Measurements from ENCODE around the gene PTPRD.

PTPRD gene

DNA sequence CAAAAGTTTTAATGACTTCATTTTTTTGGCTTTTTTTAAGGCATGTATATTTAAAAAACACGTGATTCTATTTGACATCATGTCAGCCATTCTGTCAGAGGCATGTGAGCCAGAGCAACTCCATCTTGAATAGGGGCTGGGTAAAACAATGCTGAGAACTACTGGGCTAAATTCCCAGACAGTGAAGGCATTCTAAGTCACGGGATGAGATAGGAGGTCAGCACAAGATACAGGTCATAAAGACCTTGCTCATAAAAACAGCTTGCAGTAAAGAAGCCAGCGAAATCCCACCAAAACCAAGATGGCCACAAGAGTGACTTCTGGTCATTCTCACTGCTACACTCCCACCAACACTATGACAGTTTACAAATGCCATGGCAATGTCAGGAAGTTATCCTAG is 1812.6 kb downstream of the PTPRD start:
- no peak for DNase-seq

- DNase-seq, result no peak
These were observed 1813.2 kb downstream of the PTPRD start for GRCh38 chr9:8799615-8800014.

DNA sequence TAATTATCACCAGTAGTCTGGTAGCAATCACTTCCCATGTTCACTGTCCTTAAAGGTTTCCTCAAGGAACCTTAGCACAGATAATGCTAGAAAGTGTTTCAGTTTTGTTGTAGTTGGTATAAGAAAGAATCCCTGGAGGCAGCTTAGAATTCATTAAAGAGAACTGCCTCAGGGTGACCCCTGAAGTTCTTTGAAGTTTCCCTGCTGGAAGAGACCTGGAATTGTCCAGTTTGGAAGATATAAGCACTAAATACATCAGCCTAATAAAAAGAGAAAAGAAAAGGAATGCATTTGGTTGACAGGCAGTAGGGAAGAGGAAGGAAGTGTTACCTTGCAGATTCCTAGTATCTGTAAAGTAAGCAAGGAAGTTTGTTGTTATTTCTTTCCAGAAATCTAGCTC is 1813.6 kb downstream of the PTPRD start:
- no peak for DNase-seq

- DNase-seq, result no peak
These were observed 1828.0 kb downstream of the PTPRD start for GRCh38 chr9:8784838-8785237.

DNA sequence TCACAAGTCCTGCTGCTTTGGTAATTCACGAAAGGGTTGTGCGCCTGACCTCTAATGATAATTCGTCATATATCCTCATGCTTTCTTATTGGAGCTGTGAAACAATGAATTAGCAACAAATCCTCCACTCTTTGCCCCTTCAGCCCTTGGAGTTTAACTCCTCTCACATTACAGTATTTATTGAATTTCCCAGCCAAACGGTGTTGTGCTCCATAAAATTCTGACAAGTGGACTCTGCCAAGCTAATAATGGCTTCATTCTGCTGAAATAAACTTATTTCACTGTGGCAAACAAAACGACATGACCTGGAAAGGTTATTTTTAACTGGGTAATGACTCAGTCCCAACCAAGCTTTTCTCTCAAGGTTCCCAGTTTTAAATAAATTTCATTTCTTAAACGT is 1828.9 kb downstream of the PTPRD start:
- DNase-seq, result no peak

DNA sequence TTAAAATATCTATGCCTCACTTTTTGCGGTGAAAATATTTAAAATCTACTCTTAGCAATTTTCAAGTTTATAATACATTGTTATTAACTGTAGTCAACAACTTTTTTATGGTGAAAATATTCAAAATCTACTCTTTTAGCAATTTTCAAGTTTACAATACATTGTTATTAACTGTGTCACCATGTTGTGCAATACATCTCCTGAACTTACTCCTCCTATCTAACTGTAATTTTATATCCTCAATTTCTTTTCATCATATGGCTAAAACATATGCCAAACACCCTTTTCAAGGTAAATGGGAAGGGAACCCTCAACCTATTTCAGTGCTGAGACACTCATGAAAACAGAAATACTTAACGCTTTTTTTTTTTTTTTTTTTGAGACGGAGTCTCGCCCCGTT is 1830.6 kb downstream of the PTPRD start:
- no peak for DNase-seq

GRCh38 chr9:8781458-8781857 is 1831.3 kb downstream of the PTPRD start:
- DNase-seq, result no peak

DNA sequence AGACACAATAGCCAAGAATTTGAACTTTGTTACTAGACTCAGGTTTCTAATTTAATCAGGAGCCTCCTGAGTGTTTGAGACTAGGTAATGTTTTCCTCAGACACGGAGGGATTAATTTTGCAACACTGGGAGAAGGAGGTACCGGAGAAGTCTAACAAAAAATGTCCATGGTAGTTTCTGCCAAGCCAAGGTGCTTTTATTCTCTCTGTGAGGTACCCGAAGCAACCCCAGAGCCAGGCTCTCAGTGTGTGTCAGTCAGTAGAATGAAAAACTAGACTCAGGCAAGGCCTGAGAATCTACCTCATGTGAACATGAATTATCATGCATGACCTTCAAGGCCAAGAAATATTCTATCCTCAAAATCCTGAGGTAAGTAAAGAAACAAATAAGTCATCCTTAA is 1832.4 kb downstream of the PTPRD start:
- no peak for DNase-seq

- no peak for DNase-seq
These were observed 1833.3 kb downstream of the PTPRD start for GRCh38 chr9:8779478-8779877.

DNA sequence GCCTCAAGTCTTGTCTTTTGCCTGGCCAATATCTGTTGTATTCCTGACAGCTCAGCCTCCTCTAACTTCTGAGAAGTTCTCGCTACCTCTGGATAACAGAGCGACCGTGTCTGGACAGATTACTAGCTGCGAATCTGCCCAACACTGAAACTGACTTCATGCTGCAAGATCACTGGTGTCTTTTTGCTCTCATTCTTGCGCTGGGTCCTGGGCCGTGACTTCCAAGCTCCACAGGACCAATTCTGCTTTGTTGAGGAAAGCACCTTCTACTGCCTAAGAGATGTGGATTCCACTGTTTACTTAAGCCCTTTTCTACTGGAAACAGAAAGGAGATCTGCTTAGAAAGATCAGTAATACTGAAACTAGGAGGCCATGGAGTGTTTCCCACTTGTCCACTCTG is 1834.4 kb downstream of the PTPRD start:
- DNase-seq, result peak; percentile 7

DNA sequence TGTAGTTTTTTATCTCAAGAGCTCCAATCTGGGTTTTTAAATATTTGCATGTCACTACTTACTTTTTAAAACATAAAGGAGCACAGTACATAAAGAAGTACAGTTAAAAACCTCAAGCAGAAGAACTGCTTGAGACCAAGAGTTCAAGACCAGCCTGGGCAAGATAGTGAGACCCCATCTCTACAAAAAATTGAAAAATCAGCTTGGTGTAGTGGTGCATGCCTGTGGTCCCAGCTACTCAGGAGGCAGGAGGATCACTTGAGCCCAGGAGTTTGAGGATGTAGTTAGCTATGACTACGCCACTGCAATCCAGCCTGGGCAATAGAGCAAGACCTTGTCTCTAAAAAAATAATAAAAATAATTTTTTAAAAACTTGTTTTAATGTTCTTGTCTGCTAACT is 1840.5 kb downstream of the PTPRD start:
- DNase-seq, result no peak

GRCh38 chr9:8769153-8769552 is 1843.6 kb downstream of the PTPRD start:
- DNase-seq, result no peak

DNA sequence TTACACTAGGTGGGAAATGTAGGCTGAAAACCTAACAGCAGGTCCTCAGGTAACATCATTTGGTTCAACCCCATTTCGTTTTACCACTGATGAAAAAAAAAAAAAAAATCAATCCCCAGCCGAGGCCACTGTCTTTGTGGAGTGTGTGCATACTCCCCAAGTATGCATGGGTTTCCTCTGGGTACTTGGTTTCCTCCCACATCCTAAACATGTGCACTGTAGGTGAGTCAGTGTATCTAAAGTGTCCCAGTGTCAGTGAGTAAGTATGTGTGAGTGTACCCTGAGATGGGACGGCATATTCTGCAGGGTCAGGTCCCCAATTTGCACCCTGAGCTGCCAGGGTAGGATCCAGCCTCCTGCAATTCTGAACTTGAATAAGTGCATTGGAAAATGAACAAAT is 1846.7 kb downstream of the PTPRD start:
- no peak for DNase-seq

DNA sequence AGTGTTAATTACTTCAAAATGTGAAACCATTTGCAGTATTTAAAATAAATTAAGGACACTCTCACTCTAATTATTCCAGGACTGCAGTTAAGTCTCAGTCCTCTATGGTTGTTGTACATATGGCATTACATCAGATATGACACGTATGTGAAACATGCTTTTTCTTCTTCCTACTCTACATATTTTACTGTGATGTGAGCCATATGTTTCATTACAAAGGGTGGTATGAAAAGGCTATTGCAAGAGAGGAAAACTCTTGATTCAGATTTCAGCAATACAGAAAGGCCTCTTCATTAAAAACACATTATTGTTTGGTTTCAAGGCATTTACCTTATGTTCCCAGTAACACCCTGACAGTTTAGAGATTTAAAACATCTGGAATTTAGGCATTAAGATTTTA is 1848.8 kb downstream of the PTPRD start:
- DNase-seq, result no peak

DNA sequence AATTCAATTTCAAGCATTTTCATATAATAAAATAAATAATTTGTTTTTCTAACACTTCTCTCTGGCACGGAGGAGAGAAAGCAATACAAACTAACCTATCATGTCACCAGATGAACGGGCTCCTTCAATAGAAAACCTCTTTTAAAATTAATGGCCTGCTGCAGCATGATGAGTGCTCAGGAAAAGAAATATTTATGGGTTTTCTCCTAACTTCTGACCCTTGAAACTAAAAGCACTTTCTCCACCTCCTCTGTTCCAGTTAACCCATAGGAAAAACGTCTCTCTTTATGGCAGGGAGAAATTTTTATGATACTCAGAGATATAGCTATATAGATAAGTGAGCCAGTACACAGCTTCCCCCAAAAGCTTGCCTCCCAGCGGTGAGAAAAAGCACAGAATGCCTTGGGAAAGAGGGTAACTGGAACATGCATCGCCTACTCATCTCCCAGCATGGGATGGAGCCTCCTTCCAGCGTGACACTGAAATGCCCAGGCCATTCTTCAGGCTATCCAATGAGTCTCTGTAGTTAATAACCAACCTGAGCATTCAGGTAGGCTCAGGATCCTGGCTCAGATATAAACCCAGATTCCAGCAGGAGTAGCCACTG is 1850.2 kb downstream of the PTPRD start:
- no peak for DNase-seq

GRCh38 chr9:8760000-8760767 is 1852.6 kb downstream of the PTPRD start:
- DNase-seq, result peak; percentile 26

DNA sequence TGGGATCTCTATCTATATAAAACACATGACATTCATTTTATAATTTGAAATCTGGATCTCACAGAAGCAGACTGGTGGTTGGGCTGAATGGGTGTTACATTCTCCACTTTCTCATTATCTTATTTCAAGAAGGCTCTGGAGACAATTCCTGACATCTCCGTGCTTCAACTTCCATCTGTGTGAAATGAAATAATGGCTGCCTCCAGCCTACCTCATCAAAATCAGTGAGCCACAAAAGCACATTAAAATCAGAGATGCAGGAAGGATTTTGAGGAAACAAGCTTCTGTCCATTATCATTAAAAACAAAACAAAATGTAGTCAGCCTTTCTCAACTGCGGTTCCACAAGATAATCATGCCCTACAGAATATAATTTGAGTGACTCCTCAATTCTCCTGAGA is 1854.9 kb downstream of the PTPRD start:
- DNase-seq, result no peak

- no peak for DNase-seq
These were observed 1858.1 kb downstream of the PTPRD start for GRCh38 chr9:8754751-8755150.

DNA sequence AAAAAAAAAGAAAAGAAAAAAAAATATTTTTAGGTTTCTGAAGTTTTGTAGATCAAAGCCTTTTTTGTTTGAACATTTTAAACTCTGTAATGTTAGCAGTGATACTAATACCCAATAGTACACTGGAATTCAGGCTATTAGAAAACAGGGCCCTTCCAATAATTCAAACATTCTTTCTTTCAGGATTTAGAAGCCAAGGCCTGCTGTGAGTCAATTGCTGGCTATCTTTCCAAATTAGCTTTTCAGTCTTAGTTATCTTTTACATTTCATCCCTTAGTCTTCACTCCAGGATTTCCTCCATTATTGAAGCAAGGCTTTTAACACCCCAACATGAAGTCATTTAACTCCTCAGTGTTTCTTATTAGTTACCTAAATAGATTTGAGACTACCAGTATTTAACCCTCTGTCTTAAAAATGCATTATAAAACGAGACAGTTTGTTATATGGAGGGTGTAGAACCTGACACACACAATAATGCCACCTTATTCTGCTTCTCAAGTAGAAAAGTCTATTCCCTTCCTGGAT is 1861.3 kb downstream of the PTPRD start:
- DNase-seq, result no peak

- DNase-seq, result no peak
These were observed 1862.2 kb downstream of the PTPRD start for GRCh38 chr9:8750639-8751051.

DNA sequence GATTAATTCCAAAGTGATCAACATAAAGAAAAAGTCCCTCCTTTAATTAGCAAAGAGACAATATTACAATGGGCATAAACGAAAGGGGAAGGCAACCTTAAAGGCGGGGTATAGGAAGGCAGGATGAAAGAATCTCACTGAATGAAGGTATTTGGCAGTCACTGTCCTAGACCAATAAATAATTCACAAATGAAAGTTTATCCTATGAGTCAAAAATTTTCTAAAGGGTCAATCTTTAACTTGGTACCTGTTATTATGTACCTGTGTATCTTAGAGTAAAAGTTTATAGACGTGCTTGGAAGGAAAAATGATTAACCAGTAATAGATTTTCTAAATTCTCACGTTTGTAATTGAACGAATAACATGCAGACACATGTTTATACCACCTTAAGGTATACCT is 1867.5 kb downstream of the PTPRD start:
- no peak for DNase-seq

DNA sequence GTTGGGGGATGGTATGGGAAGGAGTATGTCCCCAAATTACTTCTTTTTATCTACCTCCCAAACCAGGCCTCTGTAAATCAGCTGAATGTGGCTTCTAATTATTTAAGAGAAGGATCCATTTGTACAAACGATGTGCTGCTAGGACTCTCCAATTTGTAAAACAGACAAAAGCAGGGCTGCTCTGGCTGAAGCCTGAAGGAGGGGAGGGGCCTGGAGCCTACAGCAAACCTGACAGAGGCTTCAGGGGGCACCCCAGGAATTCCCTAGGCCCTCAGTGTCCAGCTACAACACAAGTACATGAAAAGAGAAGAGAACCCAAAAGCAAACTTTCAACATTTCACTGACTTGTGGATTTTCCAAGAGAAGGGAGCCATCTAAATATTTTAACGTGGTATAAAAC is 1873.9 kb downstream of the PTPRD start:
- DNase-seq, result no peak

GRCh38 chr9:8736805-8737204 is 1876.0 kb downstream of the PTPRD start:
- DNase-seq, result no peak

DNA sequence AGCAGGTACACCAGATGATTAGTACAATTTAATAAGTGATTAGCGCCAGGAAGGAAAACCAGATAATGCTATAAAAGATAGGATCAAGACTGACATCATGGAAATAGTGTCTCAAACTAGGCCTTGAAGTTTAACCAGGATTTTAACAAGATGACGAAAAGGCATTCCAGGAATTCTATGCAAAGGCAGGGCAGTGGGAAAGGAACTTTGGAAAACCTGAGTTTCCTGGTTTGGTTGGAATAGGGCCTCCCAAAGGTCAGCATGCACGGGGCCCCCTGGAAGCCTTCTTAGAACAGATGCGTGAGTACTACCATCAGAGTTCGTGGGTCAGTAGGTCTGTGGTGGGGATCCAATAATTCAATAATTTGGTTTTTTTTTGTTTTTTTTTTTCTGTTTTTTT is 1878.0 kb downstream of the PTPRD start:
- DNase-seq, result no peak

Measured in inflammatory macrophage treated with lipopolysaccharide for 4 hours (primary cell).